ENCODE data around the gene AEN. TPM values are rescaled to one million over a fixed set of nuclear protein-coding genes. Genes with fewer than 3 reads are reported as not detected.

The AEN gene
- total and polyA plus RNA-seq, 2 of the 8 experiments (the other 6 are each of a cell fraction or from before 2014, with no cell fraction given) = 112 to 122 TPM

DNA sequence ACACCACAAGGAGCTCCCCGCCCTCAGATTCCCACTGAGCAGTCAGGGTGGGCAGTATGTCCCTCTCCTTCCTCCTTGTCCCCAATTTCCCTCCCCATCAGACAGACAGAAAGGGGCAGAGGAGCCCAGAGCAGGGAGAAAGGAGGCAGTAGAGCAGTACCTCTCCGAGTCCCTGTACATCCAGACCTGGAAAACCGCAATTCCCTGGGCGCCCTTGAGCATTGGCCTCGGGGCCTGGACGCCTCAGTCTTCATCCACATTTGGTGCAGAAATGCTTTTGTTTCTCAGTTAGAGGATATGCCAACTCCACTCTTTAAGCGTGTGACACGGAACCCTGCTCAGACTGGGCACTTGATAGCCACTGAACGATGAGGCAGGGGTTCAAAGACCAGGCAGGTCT lies 23.6 kb downstream of the AEN start:
- H3K27me3 ChIP-seq (replicated peaks in 1 of 4; ENCODE audit: control insufficient read depth in 3 of 4, extremely low read depth in 1 of 4, insufficient read depth in 3 of 4, low read length in 3 of 4) = no peaks in the 10 kb centered on the region
- FAIRE-seq = no peak
- no peaks in the 10 kb centered on the region for H3K9me3 ChIP-seq (ENCODE audit: insufficient read depth in 2 of 2, low read depth in 1 of 2, low read length in 1 of 2)
- no peak overlapping the region for H2BK5ac ChIP-seq (ENCODE audit: low read depth, low read length)
- no peak overlapping the region for H3K14ac ChIP-seq (ENCODE audit: insufficient read length)
- no peak overlapping the region for H2BK120ac ChIP-seq (replicated peaks; ENCODE audit: low read depth, low read length)
- ChIA-PET CTCF (ENCODE audit: partially characterized antibody) (interaction anchor here (0.7 to 1.4 kb wide), 3 partner anchors 11 to 16 kb away, joined by 3 read pairs; no protein-coding TSS in a partner anchor), POLR2A (ENCODE audit: partially characterized antibody) (interaction anchor here (0.9 to 2.1 kb wide), 4 partner anchors 9 to 24 kb away, joined by 3 to 7 read pairs (median 3); partner anchors contain the start of gene AEN)
- no peak overlapping the region for H3K4me3 ChIP-seq (ENCODE audit: extremely low read depth in 1 of 4, insufficient read depth in 2 of 4, low read depth in 3 of 4, low read length in 4 of 4)
- H3K56ac ChIP-seq (replicated peaks; ENCODE audit: insufficient read length, low read depth, low read length) = no peak overlapping the region
- no peaks in the 10 kb centered on the region for H3K4me1 ChIP-seq (replicated peaks in 1 of 4; ENCODE audit: control insufficient read depth in 3 of 4, insufficient read depth in 4 of 4, low read length in 3 of 4)
- no peak for DNase-seq (ENCODE audit: low read depth in 1 of 2, low spot score in 2 of 2)
- H2AK5ac ChIP-seq (ENCODE audit: low read depth, low read length) = no peak overlapping the region
- no peaks in the 10 kb centered on the region; the same call in 1 of the 2 replicates for H3K79me1 ChIP-seq (ENCODE audit: low read depth, low read length)
- no peak overlapping the region for H2BK15ac ChIP-seq (ENCODE audit: low read length)
- no peaks in the 10 kb centered on the region for H3K79me2 ChIP-seq (ENCODE audit: control insufficient read depth in 1 of 2, insufficient read depth in 2 of 2, low read length in 2 of 2)
- no peak overlapping the region for H2BK20ac ChIP-seq (ENCODE audit: low read length)
- H4K20me1 ChIP-seq (replicated peaks in 1 of 2; ENCODE audit: control insufficient read depth in 1 of 2, insufficient read depth in 2 of 2, low read length in 2 of 2) = no peaks in the 10 kb centered on the region
- H2AFZ ChIP-seq (ENCODE audit: low read length) = no peak overlapping the region
- H4K5ac ChIP-seq (ENCODE audit: insufficient read length, low read depth, low read length) = no peak overlapping the region
- H3K4me2 ChIP-seq (ENCODE audit: insufficient read depth in 1 of 2, low read depth in 2 of 2, low read length in 2 of 2) = no peak overlapping the region
- H3K23ac ChIP-seq (ENCODE audit: insufficient read length) = no peak overlapping the region
- H3K18ac ChIP-seq (ENCODE audit: extremely low read depth, low read length) = no peak overlapping the region
- H3K4ac ChIP-seq (replicated peaks; ENCODE audit: insufficient read length, low read depth, low read length) = no peak overlapping the region
- no peak overlapping the region for H3K9ac ChIP-seq (replicated peaks in 1 of 4; ENCODE audit: extremely low read depth in 1 of 4, low read depth in 3 of 4, low read length in 3 of 4)
- H3K27ac ChIP-seq (ENCODE audit: low read depth, low read length) = no peak overlapping the region
- H3K23me2 ChIP-seq (ENCODE audit: low read depth, low read length) = no peaks in the 10 kb centered on the region
- WGBS, 2 experiments (ENCODE audit: extremely low coverage in 1 of 2, insufficient coverage in 1 of 2, insufficient read length in 1 of 2, insufficient replicate concordance in 2 of 2, low coverage in 1 of 2, low lambda C conversion rate in 2 of 2, missing lambda C conversion rate in 1 of 2) = 84% methylated on average over 9 of the region's 9 CpGs; no CpG with 5 or more reads in 1 of the 2 experiments
- no peak overlapping the region for H4K8ac ChIP-seq (ENCODE audit: extremely low read depth, insufficient read depth, low read length)
- H3K36me3 ChIP-seq (ENCODE audit: control insufficient read depth in 2 of 4, insufficient read depth in 4 of 4, low read length in 3 of 4) = no peaks in the 10 kb centered on the region
- H2BK12ac ChIP-seq (ENCODE audit: low read depth, low read length) = no peak overlapping the region
- H4K91ac ChIP-seq (replicated peaks; ENCODE audit: insufficient read length, low read length) = no peak overlapping the region
- no peak for TF ChIP-seq RBBP5 (IDR thresholded peaks at IDR 0.05; ENCODE audit: borderline replicate concordance, low read depth, low read length)
- TF ChIP-seq TEAD4 (IDR thresholded peaks at IDR 0.05; ENCODE audit: low read depth, low read length) = no peak
- TF ChIP-seq GTF2F1 (IDR thresholded peaks at IDR 0.05; ENCODE audit: borderline replicate concordance, low read depth, low read length) = no peak
- no peak for TF ChIP-seq ATF3 (IDR thresholded peaks at IDR 0.05; ENCODE audit: insufficient read depth, low read depth, low read length)
- no peak for TF ChIP-seq CTCF (IDR thresholded peaks at IDR 0.05; ENCODE audit: control extremely low read depth in 1 of 3, insufficient read depth in 1 of 3, low read depth in 1 of 3, low read length in 3 of 3)
- TF ChIP-seq GABPA (IDR thresholded peaks at IDR 0.05; ENCODE audit: borderline replicate concordance, insufficient read depth, low read length) = no peak
- TF ChIP-seq SUZ12 (IDR thresholded peaks at IDR 0.05; ENCODE audit: low read length) = no peak
- no peak for TF ChIP-seq BRCA1 (IDR thresholded peaks at IDR 0.05; ENCODE audit: low read depth, low read length)
- no peak for TF ChIP-seq CHD1 (IDR thresholded peaks at IDR 0.05; ENCODE audit: low read depth, low read length)
- TF ChIP-seq POU5F1 (IDR thresholded peaks at IDR 0.05; ENCODE audit: low read depth, low read length) = no peak
- TF ChIP-seq POLR2A (IDR thresholded peaks at IDR 0.05; ENCODE audit: control extremely low read depth in 1 of 2, low read depth in 2 of 2, low read length in 2 of 2) = no peak
- no peak for TF ChIP-seq HDAC6 (IDR thresholded peaks at IDR 0.05; ENCODE audit: low read depth, low read length)
